Smooth muscle cell (in vitro differentiated cells): ENCODE measurements around the gene SLC26A11. TPM values are rescaled to one million over a fixed set of nuclear protein-coding genes. Genes with fewer than 3 reads are reported as not detected.

ENCODE experiments used
- DNase-seq: peaks from one replicate; lab custom pipeline; 2025; ENCODE audit not compliant: unreplicated experiment; lab: John Stamatoyannopoulos, UW
- H2AFZ ChIP-seq: fragments of 200-600 bp; sonication (generic); 2 replicates; pipeline ENCODE4 v1.6.0; 2016; ENCODE audit warnings: antibody characterized with exemption, low read depth, mild to moderate bottlenecking
- H3F3A ChIP-seq: fragments of 200-600 bp; sonication (generic); 2 replicates; pipeline ENCODE4 v1.6.0; 2017; ENCODE audit warnings: antibody characterized with exemption, low read depth
- H3K27ac ChIP-seq: fragments of 200-600 bp; sonication (generic); 2 replicates; pipeline ENCODE4 v1.5.1; 2016; ENCODE audit warnings: low read depth, mild to moderate bottlenecking
- H3K27me3 ChIP-seq: fragments of 200-600 bp; sonication (generic); 2 replicates; pipeline ENCODE4 v1.6.1; 2016; ENCODE audit warnings: low read depth, mild to moderate bottlenecking
- H3K36me3 ChIP-seq: fragments of 200-600 bp; sonication (generic); 2 replicates; pipeline ENCODE4 v1.5.1; 2016; ENCODE audit warnings: low read depth
- H3K4me1 ChIP-seq: fragments of 200-600 bp; sonication (generic); 2 replicates; pipeline ENCODE4 v1.5.1; 2016; ENCODE audit warnings: low read depth
- H3K4me2 ChIP-seq: fragments of 200-600 bp; sonication (generic); 2 replicates; pipeline ENCODE4 v1.6.0; 2016; ENCODE audit warnings: mild to moderate bottlenecking
- H3K4me3 ChIP-seq: fragments of 200-600 bp; sonication (generic); 2 replicates; pipeline ENCODE4 v1.5.1; 2016; ENCODE audit warnings: mild to moderate bottlenecking
- H3K79me2 ChIP-seq: fragments of 200-600 bp; sonication (generic); 2 replicates; pipeline ENCODE4 v1.6.0; 2016; ENCODE audit warnings: low read depth, mild to moderate bottlenecking
- H3K9ac ChIP-seq: fragments of 200-600 bp; sonication (generic); 2 replicates; pipeline ENCODE4 v1.6.0; 2016; ENCODE audit warnings: low read depth
- H3K9me3 ChIP-seq: fragments of 200-600 bp; sonication (generic); replicated peaks from 2 replicates; pipeline ENCODE4 v1.5.1; 2016; ENCODE audit warnings: low read depth
- H4K20me1 ChIP-seq: fragments of 200-600 bp; sonication (generic); 2 replicates; pipeline ENCODE4 v1.6.0; 2016; ENCODE audit warnings: low read depth
- CTCF ChIP-seq: fragments of 200-600 bp; sonication (generic); IDR thresholded peaks from 2 replicates; pipeline ENCODE4 v1.5.1; 2017; ENCODE audit warnings: borderline replicate concordance, mild to moderate bottlenecking, antibody characterized with exemption; ENCODE audit not compliant: insufficient read depth, poor library complexity, severe bottlenecking
- WGBS: methylation state at CpG from one replicate; pipeline ENCODE4 v1.1.7; 2016; ENCODE audit warnings: low lambda C conversion rate; 5-methylcytosine and 5-hydroxymethylcytosine counted together
- polyA plus RNA-seq: library from polyadenylated mRNA; unstranded; fragments of >200 nt; fragmentation: Nextera tagmentation; extraction: Ambion mirVana; gene quantifications from 2 replicates; pipeline ENCODE4 v1.2.1, GENCODE V29; 2016
- total RNA-seq: library from RNA; depleted of rRNA; stranded (reverse); fragments of >200 nt; gene quantifications from 2 replicates; pipeline ENCODE4 v1.2.3, GENCODE V29; 2014

SLC26A11 gene
- total and polyA plus RNA-seq, 2 experiments from 2014 or later, result 8.2 to 12.2 TPM

GRCh38 chr17:80184423-80184714 is 35.9 kb upstream of the SLC26A11 start:
- Histone ChIP-seq H3F3A (no peaks in the 10 kb centered on the region), H2AFZ (no peak overlapping the region), H4K20me1 (no peaks in the 10 kb centered on the region), H3K27ac (no peak overlapping the region), H3K4me2 (no peak overlapping the region), H3K36me3 (no peaks in the 10 kb centered on the region), H3K4me3 (no peak overlapping the region), H3K79me2 (no peaks in the 10 kb centered on the region), H3K9ac (no peak overlapping the region), H3K4me1 (no peaks in the 10 kb centered on the region), H3K9me3 (no peaks in the 10 kb centered on the region), H3K27me3 (no peaks in the 10 kb centered on the region)
- 85% methylated on average over 10 of the region's 10 CpGs for WGBS
- DNase-seq, result no peak
- no peak for TF ChIP-seq CTCF

GRCh38 chr17:80185968-80186367 is 34.3 kb upstream of the SLC26A11 start:
- no peak for TF ChIP-seq CTCF
- Histone ChIP-seq H3K36me3 (no peaks in the 10 kb centered on the region), H2AFZ (no peak overlapping the region), H3K27me3 (no peaks in the 10 kb centered on the region), H3K79me2 (no peaks in the 10 kb centered on the region), H3K9me3 (no peaks in the 10 kb centered on the region), H3K4me1 (no peaks in the 10 kb centered on the region), H3K9ac (no peak overlapping the region), H3K27ac (no peak overlapping the region), H3K4me2 (no peak overlapping the region), H3F3A (no peaks in the 10 kb centered on the region), H4K20me1 (no peaks in the 10 kb centered on the region), H3K4me3 (no peak overlapping the region)
- DNase-seq, result no peak
- 91% methylated on average over 9 of the region's 9 CpGs for WGBS

GRCh38 chr17:80187090-80187489 is 33.1 kb upstream of the SLC26A11 start:
- no peaks in the 10 kb centered on the region for H3K4me1 ChIP-seq
- H3K9ac ChIP-seq, result no peak overlapping the region
- H3K4me3 ChIP-seq, result no peak overlapping the region
- H3K9me3 ChIP-seq, result no peaks in the 10 kb centered on the region
- H3K4me2 ChIP-seq, result no peak overlapping the region
- no peak for DNase-seq
- no peaks in the 10 kb centered on the region for H4K20me1 ChIP-seq
- no peaks in the 10 kb centered on the region for H3K27me3 ChIP-seq
- H3K36me3 ChIP-seq, result no peaks in the 10 kb centered on the region
- peak overlapping the region; percentile 56 for H2AFZ ChIP-seq
- no peaks in the 10 kb centered on the region for H3F3A ChIP-seq
- 71% methylated on average over 16 of the region's 16 CpGs for WGBS
- no peak overlapping the region for H3K27ac ChIP-seq
- no peaks in the 10 kb centered on the region for H3K79me2 ChIP-seq
- no peak for TF ChIP-seq CTCF

DNA sequence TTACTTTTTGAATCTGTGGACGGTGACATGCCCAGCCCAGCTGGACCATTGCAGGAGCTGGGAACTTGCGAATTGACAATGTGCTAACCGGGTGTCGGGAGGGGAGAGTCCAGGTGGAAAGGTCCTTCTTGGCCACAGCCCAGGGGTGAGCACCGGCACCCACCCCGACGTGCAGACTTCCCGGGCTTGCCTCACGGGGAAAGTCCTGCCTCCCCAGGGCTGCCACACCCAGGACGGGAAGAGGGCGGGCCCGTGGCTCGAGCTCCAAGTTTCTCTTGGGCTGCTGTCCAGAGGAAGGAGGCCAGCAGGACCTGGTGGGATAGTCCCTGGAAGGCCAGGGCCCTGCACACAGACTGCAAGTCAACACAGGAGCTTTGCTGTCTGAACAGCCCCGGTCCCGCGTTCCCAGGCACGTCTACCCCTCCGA is 32.7 kb upstream of the SLC26A11 start:
- H4K20me1 ChIP-seq, result no peaks in the 10 kb centered on the region
- TF ChIP-seq CTCF, result no peak
- no peaks in the 10 kb centered on the region for H3K79me2 ChIP-seq
- WGBS, result 88% methylated on average over 18 of the region's 18 CpGs
- H3K27me3 ChIP-seq, result no peaks in the 10 kb centered on the region
- no peaks in the 10 kb centered on the region for H3K36me3 ChIP-seq
- no peak overlapping the region for H3K4me3 ChIP-seq
- H3K4me1 ChIP-seq, result no peaks in the 10 kb centered on the region
- H2AFZ ChIP-seq, result peak overlapping the region; percentile 56
- H3K9ac ChIP-seq, result no peak overlapping the region
- H3F3A ChIP-seq, result no peaks in the 10 kb centered on the region
- DNase-seq, result no peak
- no peak overlapping the region for H3K27ac ChIP-seq
- no peaks in the 10 kb centered on the region for H3K9me3 ChIP-seq
- no peak overlapping the region for H3K4me2 ChIP-seq
